A172 (cell line): ENCODE data around the gene ZNF831. TPM values are rescaled to one million over a fixed set of nuclear protein-coding genes. Genes with fewer than 3 reads are reported as not detected.

ENCODE experiments used
- DNase-seq: peaks from one replicate; pipeline ENCODE4 v3.0.0-alpha.2; 2015; ENCODE audit warnings: low spot score
- total RNA-seq: library from RNA; depleted of rRNA; stranded (reverse); fragments of >200 nt; shearing (Covaris generic); gene quantifications from 2 replicates; pipeline ENCODE4 v1.2.3, GENCODE V29; 2014

The ZNF831 gene
- total RNA-seq, 1 experiment from 2014 or later: not detected

GRCh38 chr20:59157531-59157930 lies 6.1 kb upstream of the ZNF831 start:
- no peak for DNase-seq

DNA sequence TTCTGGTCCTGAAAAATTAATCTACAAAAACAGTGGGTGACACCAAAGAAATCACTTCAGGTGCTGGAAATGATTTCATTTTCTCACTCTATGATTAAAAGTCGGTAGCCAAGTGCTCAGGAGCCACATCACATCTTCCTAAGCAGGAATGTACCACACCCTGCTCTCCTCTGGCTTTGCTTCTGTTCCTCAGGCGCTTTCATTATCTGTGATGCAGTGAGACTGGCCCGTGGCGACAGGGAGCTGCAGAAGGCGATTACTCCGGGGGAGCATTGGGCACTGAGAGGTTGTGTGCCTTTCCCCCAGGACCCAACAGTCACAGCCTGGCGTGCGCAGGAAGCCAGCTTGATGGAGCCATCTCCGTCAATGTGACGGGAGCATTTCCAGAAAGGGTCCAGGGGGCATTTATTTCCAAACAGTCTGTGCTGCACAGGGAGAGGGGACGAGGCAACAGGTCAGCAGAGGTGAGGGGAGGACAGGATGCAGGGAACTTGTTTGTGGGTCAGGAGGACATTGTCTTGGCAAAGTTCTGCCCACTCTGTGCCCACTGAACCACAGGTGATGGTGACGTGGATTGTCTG lies 5.6 kb upstream of the ZNF831 start:
- no peak for DNase-seq

DNA sequence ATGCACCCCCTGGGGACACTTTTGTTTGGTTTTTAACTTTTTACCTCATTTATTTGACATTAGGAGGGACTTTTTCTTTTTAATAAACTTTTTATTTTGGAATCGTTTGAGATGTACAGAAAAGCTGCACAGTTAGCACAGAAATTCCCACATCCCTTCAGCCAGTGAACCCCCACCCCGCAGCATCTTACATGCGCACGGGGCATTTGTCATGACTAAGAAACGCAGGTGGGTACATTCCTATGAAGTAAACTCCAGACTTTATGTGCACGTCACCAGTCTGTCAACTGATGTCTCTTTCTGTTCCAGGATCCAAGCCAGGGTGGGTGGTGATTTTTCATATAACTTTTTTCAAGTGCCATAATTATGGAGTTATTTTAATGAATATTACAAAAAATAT lies 4.9 kb upstream of the ZNF831 start:
- no peak for DNase-seq

GRCh38 chr20:59159091-59159490 lies 4.5 kb upstream of the ZNF831 start:
- no peak for DNase-seq

DNA sequence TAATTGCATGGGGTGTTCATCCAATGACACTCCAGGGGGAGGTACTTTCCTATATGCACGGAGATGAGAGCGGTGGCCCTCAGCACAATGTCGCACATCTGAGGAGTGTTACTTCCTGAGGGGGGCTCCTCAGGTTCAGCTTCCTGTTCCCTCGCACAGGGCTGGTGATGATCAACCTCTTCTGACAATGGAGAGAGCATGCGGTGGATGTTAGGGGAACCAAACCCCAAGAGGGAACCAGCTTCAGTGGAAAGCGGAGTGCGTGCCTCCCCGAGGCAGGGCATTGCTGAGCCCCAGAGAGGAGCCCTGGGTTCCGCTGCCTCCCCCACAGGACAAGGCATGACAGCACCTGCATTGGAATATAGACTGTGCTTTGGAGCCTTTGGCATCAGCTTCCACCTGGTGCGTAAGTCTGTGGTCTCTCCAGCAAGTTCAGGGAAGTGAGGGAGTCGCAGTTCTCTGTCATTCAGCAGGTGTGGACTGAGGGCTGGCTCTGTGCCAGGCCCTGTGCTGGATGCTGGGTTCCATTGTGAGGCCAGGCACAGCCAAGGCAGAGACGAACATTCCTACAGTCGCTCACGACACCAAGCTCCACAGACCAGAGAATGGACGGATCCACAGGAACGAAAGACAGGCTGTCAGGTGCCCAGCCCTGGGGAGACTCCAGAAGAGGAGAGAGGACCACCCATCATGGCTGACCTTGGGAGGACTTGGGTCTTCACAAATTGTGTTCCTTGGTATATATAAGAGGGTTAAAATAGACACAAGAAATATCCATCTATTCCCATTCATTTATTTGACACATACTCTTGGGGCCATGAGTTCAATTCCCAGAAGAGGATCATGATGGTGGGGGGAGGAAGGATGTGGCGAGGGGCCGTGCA lies 3.9 kb upstream of the ZNF831 start:
- DNase-seq: no peak

GRCh38 chr20:59160389-59161115 lies 3.1 kb upstream of the ZNF831 start:
- DNase-seq: no peak

DNA sequence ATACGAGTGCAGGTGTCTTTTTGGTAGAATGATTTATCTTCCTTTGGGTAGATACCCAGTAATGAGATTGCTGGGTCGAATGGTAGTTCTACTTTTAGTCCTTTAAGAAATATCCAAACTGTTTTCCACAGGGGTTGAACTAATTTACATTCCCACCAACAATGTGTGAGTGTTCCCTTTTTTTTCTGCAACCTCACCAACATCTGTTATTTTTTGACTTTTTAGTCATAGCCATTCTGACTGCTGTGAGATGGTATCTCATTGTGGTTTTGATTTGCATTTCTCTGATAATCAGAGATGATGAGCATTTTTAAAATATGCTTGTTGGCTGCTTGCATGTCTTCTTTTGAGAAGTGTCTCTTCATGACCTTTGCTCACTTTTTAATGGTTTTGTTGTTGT lies 1.9 kb upstream of the ZNF831 start:
- no peak for DNase-seq

DNA sequence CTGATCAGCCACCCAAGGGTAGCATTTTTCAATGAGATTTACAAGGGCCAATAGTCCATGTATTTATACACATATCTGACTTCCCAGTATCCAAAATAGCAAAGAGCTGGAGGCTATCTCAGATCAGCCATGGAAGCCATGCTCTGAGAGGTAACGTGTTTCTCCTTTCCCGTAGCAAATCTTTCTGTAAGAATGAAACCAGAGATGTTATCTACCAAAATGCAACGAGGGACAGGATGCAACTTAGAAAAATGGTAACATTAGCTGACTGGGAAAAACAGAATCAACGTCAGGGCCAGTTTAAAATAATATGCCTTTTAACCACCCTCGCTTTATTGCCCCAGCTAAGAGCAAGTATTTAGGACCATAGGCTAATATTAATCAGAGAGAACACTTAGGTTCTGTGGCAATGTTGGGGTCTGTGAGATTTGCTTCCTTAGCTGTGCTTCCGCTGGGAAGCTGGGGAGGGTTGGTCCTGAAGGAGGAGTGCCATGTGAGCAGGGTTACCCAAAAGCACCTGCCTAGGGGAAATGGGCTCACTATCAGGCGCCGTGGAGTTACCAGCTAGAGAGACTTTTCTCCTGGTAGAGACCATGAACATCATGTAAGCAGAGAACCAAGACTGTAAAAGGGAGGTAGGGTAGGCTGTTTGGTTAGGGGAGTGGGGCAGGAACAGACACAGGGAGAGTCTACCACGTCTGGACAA lies 1.2 kb downstream of the ZNF831 start:
- no peak for DNase-seq

- DNase-seq: no peak
Measured at GRCh38 chr20:59165396-59165795, 1.8 kb downstream of the ZNF831 start.

DNA sequence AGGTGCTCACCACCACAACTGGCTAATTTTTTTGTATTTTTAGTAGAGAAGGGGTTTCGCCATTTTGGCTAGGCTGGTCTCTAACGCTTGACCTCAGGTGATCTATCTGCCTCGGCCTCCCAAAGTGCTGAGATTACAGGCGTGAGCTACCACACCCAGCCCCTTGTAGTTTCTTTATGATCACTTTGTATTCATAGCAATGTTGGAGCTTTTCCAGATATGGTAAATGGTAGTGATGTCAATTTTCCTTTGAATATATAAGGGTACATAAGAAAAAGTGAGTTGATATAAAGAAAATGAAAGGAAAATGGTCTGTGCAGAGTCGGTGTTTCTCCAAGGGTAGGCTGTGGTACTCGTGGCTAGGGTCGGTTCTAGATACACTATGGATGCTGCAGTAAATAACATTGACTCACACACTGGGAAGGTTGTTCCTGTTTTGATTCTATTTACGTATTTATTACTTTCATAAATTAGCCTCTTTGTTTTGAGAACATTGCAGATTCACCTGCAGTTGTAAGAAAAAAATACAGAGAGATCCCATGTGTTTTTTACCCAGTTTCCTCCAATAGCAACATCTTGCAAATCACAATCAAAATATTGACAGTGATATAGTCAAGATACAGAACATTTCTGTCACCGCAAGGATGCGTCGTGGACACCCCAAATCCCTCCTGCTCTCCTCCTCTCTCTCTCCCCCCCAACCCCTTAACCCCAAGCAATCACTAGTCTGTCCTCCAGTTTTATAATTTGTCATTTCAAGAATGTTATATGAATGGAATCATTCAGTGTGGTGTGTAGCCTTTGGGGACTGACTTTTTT lies 2.5 kb downstream of the ZNF831 start:
- DNase-seq: no peak

DNA sequence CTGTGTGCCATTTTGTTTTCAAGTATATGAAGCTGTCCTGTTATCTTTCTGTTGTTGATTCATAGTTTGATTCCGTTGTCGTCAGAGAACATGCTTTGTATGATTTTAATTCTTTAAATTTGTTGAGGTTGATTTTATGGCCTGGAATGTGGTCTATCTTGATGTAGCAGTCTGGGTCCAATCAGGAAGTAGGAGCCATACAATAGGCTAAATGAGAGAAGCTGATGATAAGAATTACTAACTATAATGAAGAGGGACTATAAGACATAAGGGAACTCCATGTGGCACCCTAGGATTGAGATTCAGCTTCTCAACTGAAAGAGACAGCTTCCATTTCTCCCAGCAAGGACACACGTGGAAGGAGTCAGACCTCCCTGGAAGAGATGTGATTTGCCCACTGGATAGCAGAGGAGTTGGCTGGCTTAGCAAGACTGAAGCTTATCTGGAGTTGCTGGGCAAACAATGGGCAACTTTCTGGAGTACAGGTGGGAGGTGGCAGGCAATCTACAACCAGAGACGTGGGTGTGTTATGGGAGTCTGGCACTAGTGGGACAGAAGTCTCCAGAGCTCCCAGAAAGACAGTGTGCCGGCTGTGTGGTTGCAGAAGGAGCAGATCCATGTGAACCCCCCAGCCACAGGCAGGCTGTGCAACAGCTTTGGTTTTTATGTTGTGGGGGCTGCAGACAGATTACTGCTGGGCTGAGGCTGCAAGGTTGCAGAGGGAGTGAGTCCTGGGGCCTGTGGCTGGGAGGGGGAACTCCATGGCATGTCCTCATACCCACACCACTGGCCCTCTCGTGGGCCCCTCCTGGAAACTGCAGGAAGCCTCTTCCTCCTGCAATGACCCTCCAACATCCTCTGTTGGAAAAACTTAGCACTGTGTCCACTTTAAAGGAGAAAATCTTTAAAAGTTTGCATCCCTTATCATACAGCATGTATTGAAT lies 7.1 kb downstream of the ZNF831 start:
- DNase-seq: no peak

DNA sequence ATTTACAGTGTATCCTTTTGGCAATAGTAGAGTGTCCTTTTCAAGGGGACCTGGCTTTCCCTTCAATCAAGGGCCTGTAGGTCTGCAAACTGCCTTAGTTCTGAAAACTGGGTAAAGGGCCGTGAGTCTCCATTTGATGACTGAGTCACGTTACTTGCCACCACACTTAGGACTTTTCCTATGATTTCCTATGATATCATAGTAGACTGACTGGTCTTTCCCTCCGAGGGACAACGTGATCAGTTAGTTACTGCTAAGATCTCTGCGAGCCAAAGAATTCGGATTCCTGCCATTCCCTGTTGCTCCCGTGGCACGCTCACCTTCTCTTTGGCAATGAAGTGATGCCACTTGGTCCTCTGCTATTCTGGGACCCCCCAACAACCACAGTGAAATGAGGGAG lies 8.4 kb downstream of the ZNF831 start:
- DNase-seq: no peak

- no peak for DNase-seq
Measured at GRCh38 chr20:59173938-59174491, 10.4 kb downstream of the ZNF831 start.

DNA sequence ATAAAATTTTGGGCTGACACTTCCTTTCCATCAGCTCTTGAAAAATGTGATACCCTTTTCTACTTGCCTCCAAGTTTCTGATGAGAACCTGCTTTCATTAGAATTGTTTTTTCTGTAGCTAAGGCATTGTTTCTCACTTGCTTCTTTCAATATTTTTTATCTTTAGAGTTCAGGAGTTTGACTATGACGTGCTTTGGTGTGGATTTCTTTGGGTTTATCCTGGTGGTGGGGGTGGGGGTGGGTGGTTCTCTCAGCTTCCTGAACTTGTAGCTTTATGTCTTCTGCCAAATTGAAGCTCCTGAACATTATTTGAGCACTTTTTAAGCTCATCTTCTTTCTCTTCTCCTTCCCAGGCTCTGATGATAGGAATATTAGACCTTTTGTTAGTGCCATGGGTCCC lies 11.4 kb downstream of the ZNF831 start:
- DNase-seq: no peak

GRCh38 chr20:59175861-59176260 lies 12.2 kb downstream of the ZNF831 start:
- no peak for DNase-seq

DNA sequence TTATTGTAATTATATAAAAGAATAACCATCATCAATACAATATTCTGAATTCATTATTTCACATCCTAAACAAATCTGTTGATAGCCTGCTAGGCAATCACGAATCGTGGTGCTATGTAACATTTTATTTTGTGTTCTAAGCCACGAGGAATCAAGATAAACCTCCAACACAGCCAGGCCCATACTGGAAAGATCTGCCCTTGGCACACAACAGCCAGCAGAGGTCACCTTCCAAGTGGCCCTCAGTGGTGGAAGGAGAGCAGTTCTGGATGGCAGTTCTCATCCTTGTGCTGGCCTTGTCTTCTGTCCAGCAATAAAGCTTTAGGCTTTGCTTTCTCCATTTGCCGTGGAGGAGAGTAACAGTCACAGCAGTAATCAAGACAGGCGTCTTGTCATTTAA lies 13.2 kb downstream of the ZNF831 start:
- no peak for DNase-seq

- DNase-seq: no peak
Measured at GRCh38 chr20:59177266-59178250, 13.9 kb downstream of the ZNF831 start.

DNA sequence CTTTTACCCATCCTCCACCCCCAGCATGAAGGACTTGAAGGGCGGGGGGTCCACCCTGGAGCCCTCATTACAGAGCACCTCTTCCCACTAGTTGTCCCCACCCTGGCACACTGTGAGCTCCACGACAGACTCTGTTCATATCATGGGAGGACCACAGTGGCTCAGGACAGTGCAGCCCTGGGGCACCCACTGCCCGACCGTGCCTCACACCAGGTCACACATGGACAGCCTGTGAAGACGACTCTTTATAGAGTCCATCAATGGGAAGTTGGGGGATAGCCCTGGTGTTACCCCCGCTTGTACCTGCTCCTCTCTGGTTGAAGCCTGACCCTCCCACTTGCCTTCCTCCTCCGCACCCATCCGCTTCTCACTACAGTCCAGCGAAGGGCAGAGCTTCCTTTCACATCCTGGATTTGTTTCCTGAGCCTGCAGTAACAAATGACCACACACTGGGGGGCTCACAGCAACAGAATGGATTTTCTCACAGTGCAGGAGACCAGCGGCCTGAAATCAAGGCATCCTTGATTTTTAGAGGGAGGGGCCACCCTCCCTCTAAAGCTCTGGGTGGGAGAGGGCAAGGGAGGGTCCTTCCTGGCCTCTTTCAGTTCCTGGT lies 15.5 kb downstream of the ZNF831 start:
- DNase-seq: no peak
